ENCODE data around the gene CDHR1.

DNA sequence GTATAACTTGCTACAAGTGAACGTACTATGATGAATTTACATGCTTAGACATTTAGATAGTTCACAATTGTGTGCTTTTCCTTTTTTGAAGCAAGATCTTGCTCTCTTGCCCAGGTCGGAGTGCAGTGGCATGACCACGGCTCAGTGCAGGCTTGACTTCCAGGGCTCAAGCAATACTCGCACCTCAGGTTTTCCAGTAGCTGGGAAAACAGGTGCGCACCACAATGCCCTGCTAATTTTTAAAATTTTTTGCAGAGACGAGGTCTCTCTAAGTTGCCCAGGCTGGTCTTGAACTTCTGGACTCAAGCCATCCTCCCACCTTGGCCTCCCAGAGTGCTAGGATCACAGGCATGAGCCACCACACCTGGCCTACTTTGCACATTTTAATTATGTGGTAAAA is 18.9 kb upstream of the CDHR1 start:
- TF ChIP-seq, protein P1, sequence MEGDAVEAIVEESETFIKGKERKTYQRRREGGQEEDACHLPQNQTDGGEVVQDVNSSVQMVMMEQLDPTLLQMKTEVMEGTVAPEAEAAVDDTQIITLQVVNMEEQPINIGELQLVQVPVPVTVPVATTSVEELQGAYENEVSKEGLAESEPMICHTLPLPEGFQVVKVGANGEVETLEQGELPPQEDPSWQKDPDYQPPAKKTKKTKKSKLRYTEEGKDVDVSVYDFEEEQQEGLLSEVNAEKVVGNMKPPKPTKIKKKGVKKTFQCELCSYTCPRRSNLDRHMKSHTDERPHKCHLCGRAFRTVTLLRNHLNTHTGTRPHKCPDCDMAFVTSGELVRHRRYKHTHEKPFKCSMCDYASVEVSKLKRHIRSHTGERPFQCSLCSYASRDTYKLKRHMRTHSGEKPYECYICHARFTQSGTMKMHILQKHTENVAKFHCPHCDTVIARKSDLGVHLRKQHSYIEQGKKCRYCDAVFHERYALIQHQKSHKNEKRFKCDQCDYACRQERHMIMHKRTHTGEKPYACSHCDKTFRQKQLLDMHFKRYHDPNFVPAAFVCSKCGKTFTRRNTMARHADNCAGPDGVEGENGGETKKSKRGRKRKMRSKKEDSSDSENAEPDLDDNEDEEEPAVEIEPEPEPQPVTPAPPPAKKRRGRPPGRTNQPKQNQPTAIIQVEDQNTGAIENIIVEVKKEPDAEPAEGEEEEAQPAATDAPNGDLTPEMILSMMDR (IDR thresholded peaks at IDR 0.05; ENCODE audit: poor library complexity, severe bottlenecking): no peak
- TF ChIP-seq POLR2AphosphoS5 (IDR thresholded peaks at IDR 0.05) (no peak), MXI1 (conservative IDR thresholded peaks at IDR 0.05; ENCODE audit: poor library complexity, severe bottlenecking) (no peak), EP300 (conservative IDR thresholded peaks at IDR 0.05; ENCODE audit: poor library complexity, severe bottlenecking) (no peak), TAF1 (IDR thresholded peaks at IDR 0.05; ENCODE audit: low read depth) (no peak)
- TF ChIP-seq, protein P2, sequence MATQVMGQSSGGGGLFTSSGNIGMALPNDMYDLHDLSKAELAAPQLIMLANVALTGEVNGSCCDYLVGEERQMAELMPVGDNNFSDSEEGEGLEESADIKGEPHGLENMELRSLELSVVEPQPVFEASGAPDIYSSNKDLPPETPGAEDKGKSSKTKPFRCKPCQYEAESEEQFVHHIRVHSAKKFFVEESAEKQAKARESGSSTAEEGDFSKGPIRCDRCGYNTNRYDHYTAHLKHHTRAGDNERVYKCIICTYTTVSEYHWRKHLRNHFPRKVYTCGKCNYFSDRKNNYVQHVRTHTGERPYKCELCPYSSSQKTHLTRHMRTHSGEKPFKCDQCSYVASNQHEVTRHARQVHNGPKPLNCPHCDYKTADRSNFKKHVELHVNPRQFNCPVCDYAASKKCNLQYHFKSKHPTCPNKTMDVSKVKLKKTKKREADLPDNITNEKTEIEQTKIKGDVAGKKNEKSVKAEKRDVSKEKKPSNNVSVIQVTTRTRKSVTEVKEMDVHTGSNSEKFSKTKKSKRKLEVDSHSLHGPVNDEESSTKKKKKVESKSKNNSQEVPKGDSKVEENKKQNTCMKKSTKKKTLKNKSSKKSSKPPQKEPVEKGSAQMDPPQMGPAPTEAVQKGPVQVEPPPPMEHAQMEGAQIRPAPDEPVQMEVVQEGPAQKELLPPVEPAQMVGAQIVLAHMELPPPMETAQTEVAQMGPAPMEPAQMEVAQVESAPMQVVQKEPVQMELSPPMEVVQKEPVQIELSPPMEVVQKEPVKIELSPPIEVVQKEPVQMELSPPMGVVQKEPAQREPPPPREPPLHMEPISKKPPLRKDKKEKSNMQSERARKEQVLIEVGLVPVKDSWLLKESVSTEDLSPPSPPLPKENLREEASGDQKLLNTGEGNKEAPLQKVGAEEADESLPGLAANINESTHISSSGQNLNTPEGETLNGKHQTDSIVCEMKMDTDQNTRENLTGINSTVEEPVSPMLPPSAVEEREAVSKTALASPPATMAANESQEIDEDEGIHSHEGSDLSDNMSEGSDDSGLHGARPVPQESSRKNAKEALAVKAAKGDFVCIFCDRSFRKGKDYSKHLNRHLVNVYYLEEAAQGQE (IDR thresholded peaks at IDR 0.05; ENCODE audit: borderline replicate concordance): no peak
